Thyroid gland (tissue), 4 donors: Measurements from ENCODE around the gene SYNJ1.

Experiments
- CTCF ChIP-seq, 6 experiments: fragments of 200-600 bp in 3 of 6; fragments of 450-650 bp in 3 of 6; sonication (generic) in 3 of 6; IDR thresholded peaks; one replicate each; pipeline ENCODE4 v1.5.1; 2016 to 2019; ENCODE audit warnings: antibody characterized with exemption in 6 of 6, mild to moderate bottlenecking in 2 of 6, inconsistent platforms in 1 of 6, moderate library complexity in 1 of 6
- POLR2A ChIP-seq, 2 donors: fragments of 450-650 bp; IDR thresholded peaks; one replicate each; pipeline ENCODE4 v1.6.1; 2017; ENCODE audit warnings: antibody characterized with exemption in 2 of 2, mild to moderate bottlenecking in 2 of 2, moderate library complexity in 1 of 2

GRCh38 chr21:32682696-32683474 is 44.9 kb downstream of the SYNJ1 start:
- no peak for TF ChIP-seq CTCF (IDR thresholded peaks at IDR 0.05)
- TF ChIP-seq POLR2A (IDR thresholded peaks at IDR 0.05), result no peak
